ENCODE data around the gene CCSER1.
"Not testable (repeated sequence)": the region's sequence is repeated elsewhere in the genome, so short reads cannot be mapped to it uniquely, and the experiment has no call there.

Gene CCSER1

DNA sequence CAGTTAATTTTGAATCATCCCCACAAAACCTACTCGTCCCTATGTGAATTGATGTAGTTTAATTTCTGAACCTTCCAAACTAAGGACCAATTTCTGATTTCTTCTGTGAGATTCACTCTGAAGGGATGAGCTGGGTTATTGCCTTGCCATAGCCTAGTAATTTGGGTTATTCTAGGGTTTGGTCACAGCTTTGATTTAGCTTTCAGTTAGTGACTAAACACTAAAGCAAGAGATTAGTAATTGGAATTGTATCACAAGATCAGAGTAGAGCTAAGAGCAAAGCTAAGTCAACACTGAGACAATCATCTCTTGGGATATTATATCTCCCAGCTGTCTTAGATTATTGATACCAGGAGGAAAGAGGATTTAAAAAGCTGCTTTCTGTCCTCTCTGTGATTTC, 588.0 kb downstream of the CCSER1 start:
- no peak for DNase-seq (ENCODE audit: low spot score)

DNA sequence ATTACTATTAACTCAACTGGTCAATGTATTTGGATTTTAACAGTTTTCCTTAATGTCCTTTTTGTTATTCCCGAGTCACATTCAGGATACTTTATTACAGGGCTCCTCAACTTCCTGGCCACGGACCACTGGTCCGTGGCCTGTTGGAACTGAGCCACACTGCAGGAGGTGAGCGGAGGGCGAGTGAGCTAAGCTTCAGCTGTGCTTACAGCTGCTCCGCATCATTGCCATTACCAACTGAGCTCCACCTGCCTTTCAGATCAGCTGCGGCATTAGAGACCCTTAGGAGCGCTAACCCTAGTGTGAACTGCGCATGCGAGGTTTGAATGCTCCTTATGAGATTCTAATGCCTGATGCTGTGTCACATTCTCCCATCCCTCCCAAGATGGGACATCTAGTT, 591.7 kb downstream of the CCSER1 start:
- DNase-seq (ENCODE audit: low spot score), result no peak

GRCh38 chr4:90727938-90728337, 600.7 kb downstream of the CCSER1 start:
- DNase-seq (ENCODE audit: low spot score), result no peak

DNA sequence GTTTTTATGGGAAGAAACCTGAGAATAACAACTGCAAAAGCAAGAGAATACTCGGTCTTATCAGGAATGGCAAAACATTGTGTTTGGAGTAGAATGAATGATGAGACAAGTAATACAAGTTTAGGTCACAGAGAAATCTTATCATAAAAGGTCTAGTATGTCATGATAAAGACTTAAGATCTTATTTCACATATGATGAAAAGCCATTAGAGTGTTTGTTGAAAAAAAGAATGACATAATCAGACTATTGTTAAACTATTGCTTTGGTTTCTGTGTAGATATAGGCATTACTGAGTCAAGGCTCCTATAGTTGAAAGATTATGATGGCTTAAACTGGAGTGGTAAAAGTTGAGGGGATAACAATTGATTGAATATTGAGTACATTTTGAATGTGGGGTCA, 603.6 kb downstream of the CCSER1 start:
- DNase-seq (ENCODE audit: low spot score), result no peak

DNA sequence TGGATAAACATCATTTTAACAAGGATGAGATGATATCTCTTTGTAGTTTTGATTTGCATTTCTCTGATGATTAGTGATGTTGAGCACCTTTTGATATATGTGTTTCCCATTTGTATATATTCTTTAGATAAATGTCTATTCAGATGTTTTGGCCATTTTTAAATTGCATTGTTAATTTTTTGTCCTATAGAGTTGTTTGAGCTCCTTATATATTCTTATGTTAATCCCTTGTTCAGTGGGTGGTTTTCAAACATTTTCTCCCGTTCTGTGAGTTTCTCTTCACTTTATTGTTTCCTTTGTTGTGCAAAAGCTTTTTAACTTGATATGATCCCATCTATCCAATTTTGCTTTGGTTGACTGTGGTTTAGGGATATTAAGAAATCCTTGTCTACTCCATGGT, 606.0 kb downstream of the CCSER1 start:
- DNase-seq (ENCODE audit: low spot score), result no peak

DNA sequence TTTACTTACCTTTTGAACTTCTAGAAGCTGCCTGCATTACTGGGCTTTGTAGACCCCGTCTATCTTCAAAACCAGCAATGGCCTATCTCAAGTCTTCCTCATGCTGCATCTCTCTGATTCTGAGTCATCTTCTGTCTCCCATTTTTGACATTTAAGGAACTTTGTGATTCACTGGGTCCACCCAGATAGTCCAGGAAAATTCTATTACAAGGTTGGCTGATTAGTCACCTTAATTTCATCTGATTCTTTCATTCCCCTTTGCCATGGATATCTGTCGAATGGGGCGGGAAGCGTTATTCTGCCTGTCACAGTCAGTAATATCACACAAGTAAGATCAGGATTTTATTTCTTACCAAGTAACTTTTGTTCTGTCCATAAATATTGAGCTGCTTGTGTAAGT, 618.0 kb downstream of the CCSER1 start:
- DNase-seq (ENCODE audit: low spot score), result no peak

- no peak for DNase-seq (ENCODE audit: low spot score)
These were observed 625.9 kb downstream of the CCSER1 start for GRCh38 chr4:90753068-90753467.

DNA sequence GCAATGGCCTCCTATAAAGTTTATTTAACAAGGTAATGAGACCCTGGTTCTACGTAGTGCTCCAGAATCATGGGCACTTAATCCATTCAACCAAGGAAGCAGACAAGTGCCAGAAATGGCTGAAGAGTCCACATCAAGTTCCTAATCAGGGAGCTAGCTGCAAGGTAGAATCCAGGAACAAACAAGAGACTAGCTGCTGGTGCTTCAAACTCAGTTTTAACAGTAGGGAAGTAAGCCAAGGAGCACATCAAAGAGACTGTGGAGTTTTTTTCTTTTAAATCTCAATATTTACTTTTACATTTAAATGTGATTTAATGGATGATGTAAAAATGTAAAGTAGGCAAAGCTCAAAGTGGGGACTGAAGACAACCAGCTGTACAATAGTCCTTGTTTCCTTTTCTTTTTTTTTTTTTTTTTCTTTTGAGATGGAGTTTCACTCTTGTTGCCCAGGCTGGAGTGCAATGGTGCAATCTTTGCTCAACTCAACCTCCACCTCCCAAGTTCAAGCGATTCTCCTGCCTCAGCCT, 630.4 kb downstream of the CCSER1 start:
- DNase-seq (ENCODE audit: low spot score), result no peak

DNA sequence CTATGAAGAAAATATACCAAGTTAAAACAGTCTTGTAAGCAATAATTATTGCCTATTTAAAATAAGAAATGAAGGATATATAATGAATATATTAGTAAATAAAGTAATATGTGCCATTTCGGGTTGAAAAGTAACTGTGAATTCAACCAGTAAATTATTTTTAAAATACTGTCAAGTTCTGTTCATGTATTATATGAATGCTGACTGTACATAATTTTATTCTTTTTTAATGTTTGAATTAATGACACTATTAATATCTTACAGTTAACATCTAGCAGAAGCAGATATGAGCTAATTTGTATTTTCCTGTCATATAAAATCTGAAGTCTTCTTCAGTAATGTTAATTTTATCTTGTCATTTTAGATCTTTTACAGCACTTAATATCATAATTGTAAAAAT, 632.9 kb downstream of the CCSER1 start:
- DNase-seq (ENCODE audit: low spot score), result no peak

DNA sequence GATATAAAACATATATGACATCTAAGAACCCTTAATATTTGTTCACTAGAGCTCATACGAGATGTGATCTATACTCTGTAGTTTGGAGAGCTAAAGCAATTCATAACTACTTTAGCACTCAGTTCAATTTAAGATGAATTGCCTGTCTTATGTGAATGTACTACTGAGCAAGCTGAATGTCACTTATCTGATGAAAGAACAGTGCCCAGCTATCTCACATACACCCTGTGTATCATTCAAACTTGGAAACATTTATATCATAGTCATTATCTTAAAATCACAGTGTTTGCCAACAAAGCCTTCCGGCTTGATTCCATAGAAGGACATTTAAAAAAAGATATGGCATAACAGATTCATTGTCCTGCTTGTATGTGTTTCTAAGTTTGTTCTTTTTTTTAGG, 639.6 kb downstream of the CCSER1 start:
- DNase-seq (ENCODE audit: low spot score), result no peak

DNA sequence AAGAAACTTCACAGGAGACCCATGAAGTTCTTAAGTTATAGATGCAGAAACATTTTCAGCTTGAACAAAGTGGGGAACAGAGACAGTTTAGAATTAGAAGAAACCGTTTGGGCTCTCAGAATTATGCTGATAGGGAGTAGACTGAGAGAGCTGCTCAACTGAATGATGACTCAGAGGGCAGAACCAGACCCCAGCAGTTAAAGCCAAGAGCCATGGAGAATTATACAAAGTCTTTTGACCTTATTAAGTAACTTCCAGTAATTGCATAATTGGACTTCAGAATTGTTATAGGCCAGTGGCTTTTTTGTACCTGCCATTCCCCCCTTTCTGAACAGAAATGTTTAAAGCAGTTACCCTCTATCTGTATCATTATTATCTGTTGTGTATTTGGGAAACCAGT, 642.1 kb downstream of the CCSER1 start:
- no peak for DNase-seq (ENCODE audit: low spot score)

GRCh38 chr4:90780193-90780592, 653.0 kb downstream of the CCSER1 start:
- no peak for DNase-seq (ENCODE audit: low spot score)

GRCh38 chr4:90786602-90787001, 659.4 kb downstream of the CCSER1 start:
- no peak for DNase-seq (ENCODE audit: low spot score)

- DNase-seq (ENCODE audit: low spot score), result no peak
These were observed 665.5 kb downstream of the CCSER1 start for GRCh38 chr4:90792696-90793095.

DNA sequence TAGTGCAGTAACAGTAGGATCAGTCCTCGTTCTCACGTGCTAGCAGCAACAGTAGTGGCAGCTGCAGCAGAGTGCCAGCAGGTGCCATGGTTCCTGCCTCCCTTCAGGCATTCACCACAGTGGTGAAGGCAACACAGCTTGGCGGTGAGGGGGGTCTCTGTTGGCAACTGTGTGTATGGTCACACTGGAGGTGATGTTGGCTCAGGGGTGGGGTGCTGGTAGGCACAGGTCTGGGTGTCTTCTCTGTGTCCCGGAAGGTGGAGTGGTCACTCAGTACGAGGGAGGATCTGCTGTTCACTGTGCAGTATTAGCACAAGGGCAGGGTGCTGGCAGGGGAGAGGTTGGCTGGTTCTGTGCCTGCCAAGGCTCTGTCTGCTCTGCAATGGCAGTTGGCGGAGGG, 671.8 kb downstream of the CCSER1 start:
- no peak for DNase-seq (ENCODE audit: low spot score)

DNA sequence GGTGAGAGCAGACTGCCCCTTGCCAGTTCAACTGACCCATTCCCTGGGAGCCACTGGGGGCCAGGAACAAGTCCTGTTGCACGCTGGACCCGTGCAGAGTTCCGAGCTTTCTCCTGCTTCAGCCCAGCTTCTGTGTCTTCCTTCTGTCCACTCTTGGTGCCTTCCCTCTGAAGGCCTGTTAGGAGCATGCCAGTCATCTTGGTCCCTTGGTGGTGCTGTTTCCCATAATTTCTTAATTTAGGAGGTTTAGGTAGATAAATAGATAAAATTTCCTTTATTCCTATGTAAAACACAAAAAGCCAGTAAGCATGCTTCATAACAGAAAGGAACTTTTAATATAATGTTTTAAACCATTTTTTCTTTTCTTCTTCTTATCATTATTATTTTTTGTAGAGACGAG, 672.7 kb downstream of the CCSER1 start:
- no peak for DNase-seq (ENCODE audit: low spot score)

DNA sequence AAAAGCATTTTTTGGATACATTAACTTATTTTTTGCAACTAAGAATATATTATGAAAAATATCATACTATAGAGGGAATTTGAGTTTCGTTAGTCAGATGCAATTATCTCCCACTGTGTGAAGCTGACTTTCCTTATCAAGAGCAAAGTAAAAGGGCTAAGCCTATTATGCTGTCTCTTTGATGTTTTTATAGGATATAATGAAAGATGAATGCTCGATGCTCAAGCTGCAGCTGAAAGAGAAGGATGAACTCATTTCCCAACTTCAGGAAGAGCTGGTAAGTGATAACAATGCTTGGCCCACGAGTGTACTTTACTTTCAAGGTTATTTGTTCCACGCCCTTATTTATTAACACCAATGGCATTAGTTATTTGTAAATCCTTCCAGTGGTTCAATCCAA, 688.4 kb downstream of the CCSER1 start:
- no peak for DNase-seq (ENCODE audit: low spot score)

DNA sequence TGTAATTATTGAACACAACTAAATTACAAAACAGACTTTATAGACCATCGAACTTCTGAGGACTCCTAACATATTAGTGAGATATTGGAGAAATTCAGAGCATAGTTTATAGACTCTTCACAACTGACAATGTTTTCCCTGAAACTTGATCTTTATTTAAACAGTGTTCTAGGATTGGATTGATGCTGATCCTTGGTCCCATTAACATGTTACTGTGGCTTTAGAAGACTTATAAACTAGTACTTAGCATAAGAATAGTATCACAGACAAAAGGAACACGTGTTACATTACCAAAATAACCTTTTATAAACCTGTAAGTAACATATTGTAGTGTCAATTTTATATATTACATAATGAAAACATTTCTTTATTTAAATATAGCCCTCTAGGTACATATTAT, 689.6 kb downstream of the CCSER1 start:
- no peak for DNase-seq (ENCODE audit: low spot score)

- no peak for DNase-seq (ENCODE audit: low spot score)
These were observed 697.3 kb downstream of the CCSER1 start for GRCh38 chr4:90824266-90825150.

DNA sequence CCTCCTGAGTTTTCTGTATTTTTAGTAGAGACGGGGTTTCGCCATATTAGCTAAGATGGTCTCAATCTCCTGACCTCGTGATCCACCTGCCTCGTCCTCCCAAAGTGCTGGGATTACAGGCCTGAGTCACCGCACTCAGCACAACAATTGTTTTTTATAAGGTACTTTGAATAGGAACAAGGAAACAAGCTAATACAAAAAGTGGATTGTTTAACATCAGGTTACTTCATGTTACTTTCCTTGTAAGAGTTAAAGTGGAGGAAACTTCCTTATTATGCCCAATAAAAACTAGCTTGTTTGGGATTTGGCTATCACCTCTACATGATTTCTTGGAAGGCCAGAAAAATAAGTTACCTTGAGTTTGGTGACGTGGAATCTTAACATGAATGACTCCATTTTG, 698.7 kb downstream of the CCSER1 start:
- no peak for DNase-seq (ENCODE audit: low spot score)

GRCh38 chr4:90833706-90834105, 706.5 kb downstream of the CCSER1 start:
- no peak for DNase-seq (ENCODE audit: low spot score)

DNA sequence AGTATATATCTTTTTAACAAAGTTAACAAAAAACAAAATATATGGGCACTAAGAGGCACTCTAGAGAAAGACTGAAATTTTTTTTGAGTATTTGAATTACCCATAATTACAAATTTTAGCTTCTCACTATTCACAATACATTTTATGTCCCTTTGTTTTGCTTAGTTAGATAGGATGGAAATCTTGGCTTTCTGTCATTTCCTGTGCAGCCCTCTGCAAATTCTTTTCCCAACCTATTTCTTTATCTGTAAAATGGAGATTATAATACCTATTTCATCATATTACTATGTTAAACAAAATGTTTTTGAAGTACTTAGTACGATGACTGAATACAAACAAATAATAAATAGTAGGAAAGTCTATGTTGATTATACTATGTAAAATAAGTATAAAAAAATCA, 710.0 kb downstream of the CCSER1 start:
- no peak for DNase-seq (ENCODE audit: low spot score)

DNA sequence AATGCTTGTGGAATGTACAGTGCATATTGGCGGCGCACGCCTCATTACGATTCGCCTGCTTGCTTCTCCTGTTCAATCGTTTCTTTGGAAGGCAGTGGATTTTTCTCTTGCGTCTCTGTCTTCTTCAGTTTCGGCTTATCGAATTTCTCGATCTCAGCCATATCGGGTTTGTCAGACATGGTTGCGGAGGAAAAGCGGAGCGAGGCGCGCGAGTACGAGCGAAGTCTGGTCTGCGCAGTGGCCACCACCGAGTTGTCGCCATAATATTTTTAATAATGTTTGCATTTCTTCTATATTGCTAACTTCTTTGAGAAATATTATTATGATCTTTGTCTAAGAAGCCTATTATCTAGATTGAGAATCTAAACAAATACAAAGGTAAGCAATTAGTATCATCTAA, 711.7 kb downstream of the CCSER1 start:
- DNase-seq (ENCODE audit: low spot score), result not testable (repeated sequence)

GRCh38 chr4:90840291-90840690, 713.1 kb downstream of the CCSER1 start:
- DNase-seq (ENCODE audit: low spot score), result no peak
